ENCODE results near the gene FNDC3B. TPM values are rescaled to one million over a fixed set of nuclear protein-coding genes. Genes with fewer than 3 reads are reported as not detected.

FNDC3B gene
- total RNA-seq, 2 donors from 2014 or later = 80.6 to 107 TPM

DNA sequence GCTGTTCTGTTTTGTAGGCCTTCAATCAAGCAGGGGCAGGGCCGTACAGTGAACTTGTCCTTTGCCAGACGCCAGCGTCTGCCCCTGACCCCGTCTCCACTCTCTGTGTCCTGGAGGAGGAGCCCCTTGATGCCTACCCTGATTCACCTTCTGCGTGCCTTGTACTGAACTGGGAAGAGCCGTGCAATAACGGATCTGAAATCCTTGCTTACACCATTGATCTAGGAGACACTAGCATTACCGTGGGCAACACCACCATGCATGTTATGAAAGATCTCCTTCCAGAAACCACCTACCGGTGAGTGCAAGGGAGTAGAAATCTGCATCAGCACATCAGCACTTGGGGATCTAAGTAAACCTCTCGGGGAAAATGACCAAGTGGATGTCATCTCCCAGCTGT is 313.4 kb downstream of the FNDC3B start:
- no peak for DNase-seq
- H3K4me1 Mint-ChIP-seq = no peaks in the 10 kb centered on the region
- H3K27me3 Mint-ChIP-seq (ENCODE audit: insufficient read depth) = no peaks in the 10 kb centered on the region
- TF ChIP-seq, protein P1, sequence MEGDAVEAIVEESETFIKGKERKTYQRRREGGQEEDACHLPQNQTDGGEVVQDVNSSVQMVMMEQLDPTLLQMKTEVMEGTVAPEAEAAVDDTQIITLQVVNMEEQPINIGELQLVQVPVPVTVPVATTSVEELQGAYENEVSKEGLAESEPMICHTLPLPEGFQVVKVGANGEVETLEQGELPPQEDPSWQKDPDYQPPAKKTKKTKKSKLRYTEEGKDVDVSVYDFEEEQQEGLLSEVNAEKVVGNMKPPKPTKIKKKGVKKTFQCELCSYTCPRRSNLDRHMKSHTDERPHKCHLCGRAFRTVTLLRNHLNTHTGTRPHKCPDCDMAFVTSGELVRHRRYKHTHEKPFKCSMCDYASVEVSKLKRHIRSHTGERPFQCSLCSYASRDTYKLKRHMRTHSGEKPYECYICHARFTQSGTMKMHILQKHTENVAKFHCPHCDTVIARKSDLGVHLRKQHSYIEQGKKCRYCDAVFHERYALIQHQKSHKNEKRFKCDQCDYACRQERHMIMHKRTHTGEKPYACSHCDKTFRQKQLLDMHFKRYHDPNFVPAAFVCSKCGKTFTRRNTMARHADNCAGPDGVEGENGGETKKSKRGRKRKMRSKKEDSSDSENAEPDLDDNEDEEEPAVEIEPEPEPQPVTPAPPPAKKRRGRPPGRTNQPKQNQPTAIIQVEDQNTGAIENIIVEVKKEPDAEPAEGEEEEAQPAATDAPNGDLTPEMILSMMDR (conservative IDR thresholded peaks at IDR 0.05) = no peak
- 95 to 96% methylated on average over 9 to 10 of the region's 10 CpGs for WGBS, 2 experiments (ENCODE audit: insufficient coverage in 1 of 2, insufficient read length in 1 of 2)
- Histone ChIP-seq H3K9ac (ENCODE audit: extremely low read depth, low read length, poor library complexity, severe bottlenecking) (no peak overlapping the region), H3K4me1 (ENCODE audit: control insufficient read depth, insufficient read depth, low read length) (no peaks in the 10 kb centered on the region), H3K36me3 (ENCODE audit: control insufficient read depth, insufficient read depth, low read length) (peaks cover 92% of the 10 kb centered on the region), H3K27me3 (ENCODE audit: control insufficient read depth, insufficient read depth, low read length, poor library complexity, severe bottlenecking) (no peaks in the 10 kb centered on the region), H3K27ac (ENCODE audit: low read depth, low read length) (no peak overlapping the region), H3K9me3 (ENCODE audit: control insufficient read depth, low read length) (no peaks in the 10 kb centered on the region), H3K4me3 (ENCODE audit: low read length) (no peak overlapping the region)
- no peak overlapping the region for H3K4me3 Mint-ChIP-seq
- H3K36me3 Mint-ChIP-seq (ENCODE audit: low read depth) = peaks cover 67% of the 10 kb centered on the region
- no peak overlapping the region for H3K27ac Mint-ChIP-seq
- no peaks in the 10 kb centered on the region for H3K9me3 Mint-ChIP-seq

DNA sequence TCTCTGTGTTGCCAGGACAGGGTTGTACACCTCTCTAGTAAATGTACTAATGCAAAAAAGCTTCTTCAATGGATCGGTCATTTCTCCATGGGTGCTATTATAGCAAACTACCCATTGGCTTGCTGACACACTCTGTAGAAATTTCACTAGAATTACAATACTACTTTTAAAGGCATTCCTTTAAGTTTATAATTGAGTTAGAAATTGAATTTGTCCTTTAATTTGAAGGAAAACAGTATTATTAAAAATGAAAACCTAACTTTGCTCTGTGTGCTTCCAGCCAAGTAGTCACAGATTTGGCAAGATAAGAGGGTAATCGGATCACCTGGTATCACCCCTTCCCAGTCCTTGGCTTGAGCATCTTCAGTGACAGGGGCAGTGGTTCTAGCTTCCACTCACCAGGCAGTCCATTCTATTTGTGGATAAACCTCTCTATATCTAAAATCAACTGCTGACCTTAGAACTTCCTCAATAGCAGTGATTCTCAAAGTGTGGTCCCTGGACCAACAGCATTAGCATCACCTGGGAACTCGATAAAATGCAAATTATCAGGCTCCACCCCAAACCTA is 315.6 kb downstream of the FNDC3B start:
- H3K4me3 ChIP-seq (ENCODE audit: low read length) = no peak overlapping the region
- Mint-ChIP-seq H3K4me3 (no peak overlapping the region), H3K27ac (no peak overlapping the region), H3K36me3 (ENCODE audit: low read depth) (peaks cover 58% of the 10 kb centered on the region), H3K9me3 (no peaks in the 10 kb centered on the region), H3K27me3 (ENCODE audit: insufficient read depth) (no peaks in the 10 kb centered on the region), H3K4me1 (no peaks in the 10 kb centered on the region)
- no peak overlapping the region for H3K27ac ChIP-seq (ENCODE audit: low read depth, low read length)
- H3K27me3 ChIP-seq (ENCODE audit: control insufficient read depth, insufficient read depth, low read length, poor library complexity, severe bottlenecking) = no peaks in the 10 kb centered on the region
- TF ChIP-seq, protein P1 (conservative IDR thresholded peaks at IDR 0.05) = no peak
- H3K9me3 ChIP-seq (ENCODE audit: control insufficient read depth, low read length) = no peaks in the 10 kb centered on the region
- 86 to 97% methylated on average over 1 to 3 of the region's 3 CpGs for WGBS, 2 experiments (ENCODE audit: insufficient coverage in 1 of 2, insufficient read length in 1 of 2)
- DNase-seq = no peak
- H3K9ac ChIP-seq (ENCODE audit: extremely low read depth, low read length, poor library complexity, severe bottlenecking) = no peak overlapping the region
- H3K36me3 ChIP-seq (ENCODE audit: control insufficient read depth, insufficient read depth, low read length) = peaks cover 86% of the 10 kb centered on the region
- no peaks in the 10 kb centered on the region for H3K4me1 ChIP-seq (ENCODE audit: control insufficient read depth, insufficient read depth, low read length)

DNA sequence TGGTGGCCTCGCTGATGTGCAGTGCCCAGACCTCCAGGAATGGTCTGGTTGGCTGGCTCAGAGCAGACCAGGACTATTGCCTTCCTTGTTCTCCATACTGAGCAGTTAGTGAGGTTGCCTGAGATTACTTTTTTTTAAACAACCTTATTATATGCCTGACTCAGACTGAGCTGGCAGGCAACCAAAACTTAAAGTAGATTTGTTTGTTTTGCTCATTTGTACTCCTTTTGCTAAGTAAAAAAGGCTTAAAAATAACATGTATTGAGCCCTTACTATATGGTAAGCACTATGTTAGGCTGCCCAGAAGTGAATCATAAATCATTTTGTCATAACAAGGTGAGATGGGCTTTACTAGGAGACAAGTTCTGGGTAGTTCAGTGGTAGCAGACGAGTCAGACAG is 316.5 kb downstream of the FNDC3B start:
- WGBS, 2 experiments (ENCODE audit: insufficient coverage in 1 of 2, insufficient read length in 1 of 2) = 83 to 91% methylated on average over 2 of the region's 2 CpGs
- TF ChIP-seq, protein P1 (conservative IDR thresholded peaks at IDR 0.05) = no peak
- H3K27me3 ChIP-seq (ENCODE audit: control insufficient read depth, insufficient read depth, low read length, poor library complexity, severe bottlenecking) = no peaks in the 10 kb centered on the region
- no peak overlapping the region for H3K27ac ChIP-seq (ENCODE audit: low read depth, low read length)
- no peaks in the 10 kb centered on the region for H3K27me3 Mint-ChIP-seq (ENCODE audit: insufficient read depth)
- H3K36me3 Mint-ChIP-seq (ENCODE audit: low read depth) = peaks cover 59% of the 10 kb centered on the region
- DNase-seq = no peak
- no peak overlapping the region for H3K4me3 Mint-ChIP-seq
- H3K27ac Mint-ChIP-seq = no peak overlapping the region
- no peaks in the 10 kb centered on the region for H3K4me1 ChIP-seq (ENCODE audit: control insufficient read depth, insufficient read depth, low read length)
- H3K36me3 ChIP-seq (ENCODE audit: control insufficient read depth, insufficient read depth, low read length) = peaks cover 86% of the 10 kb centered on the region
- H3K9ac ChIP-seq (ENCODE audit: extremely low read depth, low read length, poor library complexity, severe bottlenecking) = no peak overlapping the region
- H3K9me3 Mint-ChIP-seq = no peaks in the 10 kb centered on the region
- no peaks in the 10 kb centered on the region for H3K4me1 Mint-ChIP-seq
- H3K9me3 ChIP-seq (ENCODE audit: control insufficient read depth, low read length) = no peaks in the 10 kb centered on the region
- H3K4me3 ChIP-seq (ENCODE audit: low read length) = no peak overlapping the region

Data from endodermal cell (in vitro differentiated cells).